ENCODE data around the gene DPM2. TPM values are rescaled to one million over a fixed set of nuclear protein-coding genes. Genes with fewer than 3 reads are reported as not detected.

Gene DPM2
- total RNA-seq, 1 experiment from 2014 or later = 41.5 TPM

DNA sequence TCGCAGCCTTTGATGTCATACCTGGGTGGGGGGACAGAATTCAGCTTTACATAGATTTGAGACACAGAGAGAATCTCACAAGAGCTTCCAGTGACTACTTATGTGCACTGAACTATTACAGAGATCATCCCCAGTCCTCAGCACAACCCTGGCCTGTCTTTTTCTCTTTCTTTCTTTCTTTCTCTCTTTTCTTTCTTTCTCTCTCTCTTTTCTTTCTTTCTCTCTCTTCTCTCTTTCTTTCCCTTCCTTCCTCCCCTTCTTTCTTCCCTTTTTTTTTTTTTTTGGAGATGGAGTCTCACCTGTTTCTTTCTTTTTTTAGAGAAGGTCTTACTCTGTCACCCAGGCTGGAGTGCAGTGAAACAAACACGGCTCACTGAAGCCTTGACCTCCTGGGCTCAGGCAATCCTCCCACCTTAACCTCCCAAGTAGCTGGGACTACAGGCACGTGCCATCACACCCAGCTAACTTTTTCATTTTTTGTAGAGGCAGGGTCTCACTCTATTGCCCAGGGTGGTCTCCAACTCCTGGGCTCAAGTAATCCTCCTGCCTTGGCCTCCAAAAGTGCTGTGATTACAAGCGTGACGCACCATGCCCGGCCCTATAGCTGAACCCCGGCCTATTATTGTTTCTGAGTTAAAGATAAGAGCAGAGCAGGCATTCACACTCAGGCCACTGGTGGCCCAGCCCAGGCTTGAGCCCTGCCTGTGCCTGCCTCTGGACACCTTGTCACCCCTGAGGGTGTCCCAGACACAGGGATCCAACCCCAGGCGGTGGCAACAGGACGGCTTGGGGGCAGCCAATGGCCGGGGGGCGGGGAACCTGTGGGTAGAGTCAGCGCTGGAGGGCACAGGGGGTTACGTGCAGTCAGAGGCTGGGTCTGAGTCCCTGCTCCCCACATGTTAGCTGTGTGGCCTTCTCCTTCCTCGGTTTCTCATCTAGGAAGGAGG is 11.4 kb downstream of the DPM2 start:
- POLR2A ChIA-PET = no interaction called here
- TF ChIP-seq, protein P1, sequence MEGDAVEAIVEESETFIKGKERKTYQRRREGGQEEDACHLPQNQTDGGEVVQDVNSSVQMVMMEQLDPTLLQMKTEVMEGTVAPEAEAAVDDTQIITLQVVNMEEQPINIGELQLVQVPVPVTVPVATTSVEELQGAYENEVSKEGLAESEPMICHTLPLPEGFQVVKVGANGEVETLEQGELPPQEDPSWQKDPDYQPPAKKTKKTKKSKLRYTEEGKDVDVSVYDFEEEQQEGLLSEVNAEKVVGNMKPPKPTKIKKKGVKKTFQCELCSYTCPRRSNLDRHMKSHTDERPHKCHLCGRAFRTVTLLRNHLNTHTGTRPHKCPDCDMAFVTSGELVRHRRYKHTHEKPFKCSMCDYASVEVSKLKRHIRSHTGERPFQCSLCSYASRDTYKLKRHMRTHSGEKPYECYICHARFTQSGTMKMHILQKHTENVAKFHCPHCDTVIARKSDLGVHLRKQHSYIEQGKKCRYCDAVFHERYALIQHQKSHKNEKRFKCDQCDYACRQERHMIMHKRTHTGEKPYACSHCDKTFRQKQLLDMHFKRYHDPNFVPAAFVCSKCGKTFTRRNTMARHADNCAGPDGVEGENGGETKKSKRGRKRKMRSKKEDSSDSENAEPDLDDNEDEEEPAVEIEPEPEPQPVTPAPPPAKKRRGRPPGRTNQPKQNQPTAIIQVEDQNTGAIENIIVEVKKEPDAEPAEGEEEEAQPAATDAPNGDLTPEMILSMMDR (IDR thresholded peaks at IDR 0.05; ENCODE audit: unreplicated experiment) = no peak
- H3K9me3 Mint-ChIP-seq (ENCODE audit: unreplicated experiment) = no peaks in the 10 kb centered on the region
- intact Hi-C loops (cut with micrococcal nuclease) = loop anchor here (10.0 kb wide), 1 partner anchor 711 kb away; no protein-coding TSS in a partner anchor
- CTCF ChIA-PET = interaction anchor here (0.7 to 1.3 kb wide), 3 partner anchors 44 to 191 kb away, joined by 3 to 4 read pairs (median 3); partner anchors contain the start of gene TOR2A
- no peaks in the 10 kb centered on the region for H3K27me3 Mint-ChIP-seq (ENCODE audit: insufficient read depth, unreplicated experiment)
- no peak overlapping the region for H3K27ac Mint-ChIP-seq (ENCODE audit: low read depth, unreplicated experiment)
- no peak overlapping the region for H3K4me3 Mint-ChIP-seq (ENCODE audit: unreplicated experiment)
- BruUV-seq (replicated peaks) = no TSS peak
- peaks cover 8% of the 10 kb centered on the region for H3K4me1 Mint-ChIP-seq (ENCODE audit: insufficient read depth, unreplicated experiment)
- H3K36me3 Mint-ChIP-seq (ENCODE audit: insufficient read depth, unreplicated experiment) = no peaks in the 10 kb centered on the region
- DNase-seq (ENCODE audit: unreplicated experiment) = no peak

DNA sequence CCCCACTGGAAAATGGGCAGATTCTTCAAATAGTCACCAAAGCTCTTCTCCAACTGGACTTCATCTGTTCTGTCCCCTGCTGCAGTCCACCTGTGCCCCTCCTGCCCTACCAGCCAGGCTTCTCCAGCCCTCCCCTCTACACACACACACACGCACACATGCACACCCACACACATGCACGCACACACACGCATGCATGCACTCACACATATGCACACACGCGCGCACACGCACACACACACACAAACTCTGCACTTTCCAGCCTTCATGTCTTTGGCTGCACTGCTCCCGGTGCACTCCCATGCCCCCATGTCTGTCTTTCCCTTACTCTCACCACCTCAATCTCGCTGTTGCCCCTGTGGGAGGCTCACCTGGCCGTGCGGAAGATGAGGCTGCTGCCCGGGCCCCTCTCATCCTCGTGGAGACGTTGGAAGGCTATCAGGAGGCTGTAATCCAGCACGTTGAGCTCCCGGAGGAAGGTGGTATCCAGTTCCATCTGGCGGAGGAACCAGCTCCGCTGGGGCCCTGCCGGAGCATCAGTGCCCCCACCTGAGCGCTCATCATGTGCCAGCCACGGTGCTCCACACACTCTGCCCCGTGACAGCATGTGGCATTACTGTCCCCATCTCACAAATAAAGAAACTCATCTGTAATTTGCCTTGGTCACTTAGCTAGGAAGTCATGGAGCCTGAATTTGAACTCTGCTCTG is 12.8 kb downstream of the DPM2 start:
- H3K27me3 Mint-ChIP-seq (ENCODE audit: insufficient read depth, unreplicated experiment) = no peaks in the 10 kb centered on the region
- H3K9me3 Mint-ChIP-seq (ENCODE audit: unreplicated experiment) = no peaks in the 10 kb centered on the region
- ChIA-PET POLR2A (no interaction called here), CTCF (interaction anchor here (0.7 to 1.8 kb wide), 5 partner anchors 15 to 190 kb away, joined by 3 to 6 read pairs (median 3); partner anchors contain the start of gene TOR2A)
- peaks cover 14% of the 10 kb centered on the region for H3K4me1 Mint-ChIP-seq (ENCODE audit: insufficient read depth, unreplicated experiment)
- TF ChIP-seq, protein P1 (IDR thresholded peaks at IDR 0.05; ENCODE audit: unreplicated experiment) = no peak
- H3K27ac Mint-ChIP-seq (ENCODE audit: low read depth, unreplicated experiment) = no peak overlapping the region
- no peaks in the 10 kb centered on the region for H3K36me3 Mint-ChIP-seq (ENCODE audit: insufficient read depth, unreplicated experiment)
- H3K4me3 Mint-ChIP-seq (ENCODE audit: unreplicated experiment) = no peak overlapping the region
- BruUV-seq (replicated peaks) = no TSS peak
- DNase-seq (ENCODE audit: unreplicated experiment) = no peak
- intact Hi-C loops (cut with micrococcal nuclease) = loop anchor here (10.0 kb wide), 1 partner anchor 710 kb away; no protein-coding TSS in a partner anchor

DNA sequence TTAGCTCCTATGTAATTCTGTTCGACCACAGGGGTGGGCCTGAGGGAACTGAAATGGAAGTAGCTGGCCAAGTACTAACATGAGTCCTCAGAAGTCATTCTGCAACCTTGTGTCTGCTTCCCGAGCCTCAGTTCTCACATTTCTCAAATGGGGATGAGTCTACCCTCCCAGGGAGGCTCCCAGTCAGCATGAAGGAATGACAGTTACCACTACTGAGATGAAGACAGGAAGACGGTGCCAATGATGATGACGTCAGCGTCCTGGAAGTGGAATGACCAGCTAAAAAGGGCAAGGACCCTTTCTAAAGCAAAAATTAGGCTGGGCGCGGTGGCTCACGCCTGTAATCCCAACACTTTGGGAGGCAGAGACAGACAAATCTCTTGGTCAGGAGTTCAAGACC is 13.9 kb downstream of the DPM2 start:
- peak; percentile 86 for DNase-seq (ENCODE audit: unreplicated experiment)

More for the DNA sequence above, 13.9 kb downstream of the DPM2 start:
- intact Hi-C loops (cut with micrococcal nuclease) = loop anchor here (10.0 kb wide), 1 partner anchor 709 kb away; no protein-coding TSS in a partner anchor
- no peak overlapping the region for H3K4me3 Mint-ChIP-seq (ENCODE audit: unreplicated experiment)
- no peaks in the 10 kb centered on the region for H3K27me3 Mint-ChIP-seq (ENCODE audit: insufficient read depth, unreplicated experiment)
- no peak overlapping the region for H3K27ac Mint-ChIP-seq (ENCODE audit: low read depth, unreplicated experiment)
- TF ChIP-seq, protein P1 (IDR thresholded peaks at IDR 0.05; ENCODE audit: unreplicated experiment) = no peak
- no peaks in the 10 kb centered on the region for H3K9me3 Mint-ChIP-seq (ENCODE audit: unreplicated experiment)
- H3K4me1 Mint-ChIP-seq (ENCODE audit: insufficient read depth, unreplicated experiment) = peaks cover 25% of the 10 kb centered on the region
- BruUV-seq (replicated peaks) = no TSS peak
- CTCF ChIA-PET = interaction anchor here (0.6 to 5.0 kb wide), 7 partner anchors 10 to 336 kb away, joined by 3 to 51 read pairs (median 4); no protein-coding TSS in a partner anchor
- POLR2A ChIA-PET = interaction anchor here (0.5 to 0.7 kb wide), 3 partner anchors 21 to 155 kb away, joined by 3 read pairs; no protein-coding TSS in a partner anchor
- no peaks in the 10 kb centered on the region for H3K36me3 Mint-ChIP-seq (ENCODE audit: insufficient read depth, unreplicated experiment)

Data from MCF 10A (cell line).